Duodenal mucosa (tissue), 2 donors: Measurements from ENCODE around the gene HMG20A.

Experiments used
- H3K27ac ChIP-seq: one replicate; pipeline ENCODE4 v1.7.0; 2013; ENCODE audit warnings: low read depth, low read length
- H3K27me3 ChIP-seq, 2 donors: one replicate each; pipeline ENCODE4 v1.7.0; 2013; ENCODE audit warnings: low read length in 2 of 2, control low read depth in 1 of 2; ENCODE audit not compliant: insufficient read depth in 2 of 2, control insufficient read depth in 1 of 2
- H3K36me3 ChIP-seq, 2 donors: one replicate each; pipeline ENCODE4 v1.7.0; 2013; ENCODE audit warnings: low read length in 2 of 2, control low read depth in 1 of 2; ENCODE audit not compliant: insufficient read depth in 2 of 2, control insufficient read depth in 1 of 2
- H3K4me1 ChIP-seq, 2 donors: one replicate each; pipeline ENCODE4 v1.7.0; 2013; ENCODE audit warnings: low read length in 2 of 2, control low read depth in 1 of 2; ENCODE audit not compliant: insufficient read depth in 2 of 2, control insufficient read depth in 1 of 2
- H3K4me3 ChIP-seq, 2 donors: one replicate each; pipeline ENCODE4 v1.7.0; 2013; ENCODE audit warnings: low read length in 2 of 2, low read depth in 1 of 2
- H3K9ac ChIP-seq, 2 donors: one replicate each; pipeline ENCODE4 v1.7.0; 2013; ENCODE audit warnings: low read length in 2 of 2, low read depth in 1 of 2
- H3K9me3 ChIP-seq, 2 donors: one replicate each; pipeline ENCODE4 v1.7.0; 2013; ENCODE audit warnings: low read length in 2 of 2, control low read depth in 1 of 2; ENCODE audit not compliant: control insufficient read depth in 1 of 2

The HMG20A gene

DNA sequence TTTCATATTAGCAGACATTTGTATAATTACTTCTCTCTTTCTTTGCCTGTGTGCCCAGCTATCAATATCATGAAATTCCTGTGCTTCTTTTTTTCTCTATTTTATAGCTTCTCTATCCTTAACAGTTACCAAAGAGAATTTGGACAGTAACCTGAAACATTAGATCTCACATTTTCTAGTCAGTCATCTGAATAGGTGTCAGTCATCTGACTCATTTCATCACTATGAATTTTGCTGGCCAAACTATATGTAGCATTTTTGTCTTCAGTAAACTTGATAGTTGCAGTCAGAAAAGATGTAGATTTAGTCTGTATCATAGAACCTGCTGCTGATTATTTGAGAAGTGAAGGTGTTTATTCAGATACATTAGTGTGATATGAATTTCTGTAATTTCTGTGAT, 52.6 kb downstream of the HMG20A start:
- no peaks in the 10 kb centered on the region for H3K4me1 ChIP-seq
- H3K27me3 ChIP-seq = no peaks in the 10 kb centered on the region
- no peak overlapping the region for H3K9ac ChIP-seq
- H3K27ac ChIP-seq = no peak overlapping the region
- H3K4me3 ChIP-seq = no peak overlapping the region
- no peaks in the 10 kb centered on the region for H3K9me3 ChIP-seq
- peaks cover 41 to 59% of the 10 kb centered on the region in 2 donors for H3K36me3 ChIP-seq

DNA sequence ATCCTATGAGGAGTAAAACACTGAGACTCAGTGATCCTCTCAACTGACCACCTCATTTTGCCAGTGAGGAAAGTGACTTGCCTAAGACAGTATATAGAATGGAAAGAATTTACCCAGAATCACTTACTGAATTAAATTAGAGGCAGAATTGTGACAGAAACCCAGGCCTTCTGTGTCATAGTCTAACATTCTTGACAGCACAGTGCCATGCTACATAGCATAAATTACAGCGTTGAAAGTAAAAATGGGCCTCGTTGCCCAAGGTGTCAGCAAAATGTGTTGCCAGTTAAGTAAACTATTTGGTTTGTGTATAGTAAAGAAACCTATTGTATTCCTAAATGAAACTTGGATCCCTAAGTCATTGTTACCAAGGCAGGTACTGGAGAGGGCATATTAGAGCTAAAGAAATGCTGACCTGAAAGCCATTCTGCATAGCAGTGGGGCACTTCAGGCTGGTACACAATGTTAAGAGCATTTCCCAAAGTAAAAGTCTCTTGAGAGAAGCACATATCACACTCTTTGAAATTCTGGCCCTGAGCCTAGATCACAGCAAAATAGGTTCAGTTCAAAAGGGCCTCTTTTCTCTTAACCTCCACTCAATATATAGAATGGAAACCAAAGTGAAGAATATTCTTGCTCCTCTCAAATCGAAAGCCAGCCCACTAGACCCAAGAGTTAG, 53.8 kb downstream of the HMG20A start:
- no peak overlapping the region for H3K27ac ChIP-seq

DNA sequence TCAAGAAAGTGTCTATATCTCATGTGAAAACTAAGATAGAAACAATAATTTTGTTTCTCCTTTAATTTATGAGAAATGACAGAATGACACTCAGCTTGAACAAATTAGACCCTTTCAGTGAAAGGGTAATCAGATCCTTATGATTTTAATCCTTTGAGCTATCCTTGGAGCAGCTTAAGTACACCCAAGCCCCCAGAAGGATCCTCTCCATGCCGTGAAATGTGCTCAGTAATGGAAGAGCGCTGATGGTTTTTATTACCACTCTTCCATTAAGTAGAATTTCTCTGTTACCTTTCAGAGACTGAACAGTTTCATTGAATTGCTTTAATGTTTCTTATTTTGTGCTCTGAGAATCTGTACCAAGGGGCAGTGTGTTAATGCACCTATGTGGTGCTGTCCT, 54.3 kb downstream of the HMG20A start:
- Histone ChIP-seq H3K27me3 (no peaks in the 10 kb centered on the region), H3K9me3 (no peaks in the 10 kb centered on the region), H3K4me3 (no peak overlapping the region), H3K4me1 (no peaks in the 10 kb centered on the region), H3K36me3 (peaks cover 49 to 54% of the 10 kb centered on the region in 2 donors), H3K9ac (no peak overlapping the region), H3K27ac (no peak overlapping the region)

More for the DNA sequence above, 53.8 kb downstream of the HMG20A start:
- Histone ChIP-seq H3K9ac (no peak overlapping the region), H3K4me3 (no peak overlapping the region), H3K27me3 (no peaks in the 10 kb centered on the region), H3K9me3 (no peaks in the 10 kb centered on the region), H3K36me3 (peaks cover 49 to 54% of the 10 kb centered on the region in 2 donors), H3K4me1 (no peaks in the 10 kb centered on the region)

DNA sequence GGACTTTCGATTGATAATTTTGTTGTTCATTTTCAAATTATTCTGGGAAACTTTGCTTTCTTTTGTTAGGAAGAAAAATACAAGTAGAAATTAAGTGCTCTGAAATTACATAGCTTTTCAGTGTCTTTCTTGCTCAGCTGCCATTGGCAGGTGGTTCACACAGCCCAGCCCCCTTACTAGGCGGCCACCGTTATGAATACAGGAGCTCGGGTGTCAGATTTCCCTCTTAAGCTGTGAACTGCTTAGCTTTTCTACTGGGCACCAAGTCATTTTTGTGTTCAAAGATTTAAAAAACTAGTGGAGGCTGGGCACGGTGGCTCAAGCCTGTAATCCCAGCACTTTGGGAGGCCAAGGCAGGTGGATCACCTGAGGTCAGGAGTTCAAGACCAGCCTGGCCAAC, 55.2 kb downstream of the HMG20A start:
- H3K4me1 ChIP-seq = no peaks in the 10 kb centered on the region
- no peaks in the 10 kb centered on the region for H3K27me3 ChIP-seq
- peaks cover 49 to 54% of the 10 kb centered on the region in 2 donors for H3K36me3 ChIP-seq
- H3K27ac ChIP-seq = no peak overlapping the region
- no peak overlapping the region for H3K9ac ChIP-seq
- H3K4me3 ChIP-seq = no peak overlapping the region
- H3K9me3 ChIP-seq = no peaks in the 10 kb centered on the region

DNA sequence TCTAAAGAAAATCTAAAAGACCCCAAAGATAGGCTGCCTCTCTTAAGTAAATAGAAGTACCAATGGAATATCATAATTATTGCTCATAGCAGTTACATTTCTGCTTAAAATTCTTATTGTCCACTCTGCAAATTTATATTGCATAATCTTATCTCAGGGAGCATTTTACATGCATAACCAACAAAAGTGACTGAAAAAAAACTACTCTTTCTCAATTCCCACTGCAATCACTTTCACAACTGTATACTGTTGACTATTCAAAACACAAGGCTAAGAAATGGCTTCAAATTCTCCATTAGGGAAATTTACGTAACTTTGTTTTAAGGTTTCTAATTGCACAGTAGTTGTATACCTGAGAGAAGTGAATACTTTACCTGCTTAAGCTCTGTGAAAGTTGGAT, 56.3 kb downstream of the HMG20A start:
- H3K27me3 ChIP-seq = no peaks in the 10 kb centered on the region
- H3K36me3 ChIP-seq = peaks cover 43 to 48% of the 10 kb centered on the region in 2 donors
- no peak overlapping the region for H3K27ac ChIP-seq
- H3K9me3 ChIP-seq = no peaks in the 10 kb centered on the region
- no peaks in the 10 kb centered on the region for H3K4me1 ChIP-seq
- H3K9ac ChIP-seq = no peak overlapping the region
- no peak overlapping the region for H3K4me3 ChIP-seq

DNA sequence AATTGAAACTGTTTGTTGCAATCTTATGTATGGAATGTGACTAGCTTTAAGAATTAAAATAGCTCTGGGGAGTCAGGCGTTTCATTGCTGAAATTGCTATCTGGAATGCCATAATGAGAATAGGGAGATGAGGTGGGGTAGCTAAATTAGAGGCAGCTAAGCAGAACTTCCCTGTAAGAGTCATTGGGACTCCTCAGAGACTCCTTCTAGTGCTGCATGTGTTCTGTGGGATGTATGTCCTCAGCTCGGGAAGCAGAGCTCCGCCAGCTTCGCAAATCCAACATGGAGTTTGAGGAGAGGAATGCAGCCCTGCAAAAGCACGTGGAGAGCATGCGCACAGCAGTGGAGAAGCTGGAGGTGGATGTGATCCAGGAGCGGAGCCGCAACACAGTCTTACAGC, 57.4 kb downstream of the HMG20A start:
- no peak overlapping the region for H3K4me3 ChIP-seq
- H3K9me3 ChIP-seq = no peaks in the 10 kb centered on the region
- peaks cover 37 to 42% of the 10 kb centered on the region in 2 donors for H3K36me3 ChIP-seq
- no peak overlapping the region for H3K9ac ChIP-seq
- H3K4me1 ChIP-seq = peaks cover 0 to under 1% of the 10 kb centered on the region in 2 donors
- H3K27ac ChIP-seq = no peak overlapping the region
- H3K27me3 ChIP-seq = no peaks in the 10 kb centered on the region

DNA sequence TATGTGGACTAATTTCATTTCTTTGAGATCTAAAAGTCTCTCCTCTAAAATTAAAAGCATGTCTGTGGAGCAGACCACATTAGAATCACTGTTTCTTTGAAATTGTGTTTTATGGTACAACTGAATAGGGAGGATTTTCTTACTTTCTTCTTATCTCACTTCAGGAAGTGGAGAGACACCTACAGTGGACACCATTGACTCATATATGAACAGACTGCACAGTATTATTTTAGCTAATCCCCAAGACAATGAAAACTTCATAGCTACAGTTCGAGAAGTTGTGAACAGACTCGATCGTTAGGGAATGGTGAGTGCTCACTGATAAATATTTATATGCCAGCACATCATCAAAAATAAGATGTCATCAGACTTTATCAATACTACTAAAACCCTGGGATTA, 58.3 kb downstream of the HMG20A start:
- Histone ChIP-seq H3K36me3 (peaks cover 37 to 48% of the 10 kb centered on the region in 2 donors), H3K9ac (no peak overlapping the region), H3K4me1 (peaks cover 0 to 6% of the 10 kb centered on the region in 2 donors), H3K9me3 (no peaks in the 10 kb centered on the region), H3K4me3 (no peak overlapping the region), H3K27me3 (no peaks in the 10 kb centered on the region), H3K27ac (no peak overlapping the region)

DNA sequence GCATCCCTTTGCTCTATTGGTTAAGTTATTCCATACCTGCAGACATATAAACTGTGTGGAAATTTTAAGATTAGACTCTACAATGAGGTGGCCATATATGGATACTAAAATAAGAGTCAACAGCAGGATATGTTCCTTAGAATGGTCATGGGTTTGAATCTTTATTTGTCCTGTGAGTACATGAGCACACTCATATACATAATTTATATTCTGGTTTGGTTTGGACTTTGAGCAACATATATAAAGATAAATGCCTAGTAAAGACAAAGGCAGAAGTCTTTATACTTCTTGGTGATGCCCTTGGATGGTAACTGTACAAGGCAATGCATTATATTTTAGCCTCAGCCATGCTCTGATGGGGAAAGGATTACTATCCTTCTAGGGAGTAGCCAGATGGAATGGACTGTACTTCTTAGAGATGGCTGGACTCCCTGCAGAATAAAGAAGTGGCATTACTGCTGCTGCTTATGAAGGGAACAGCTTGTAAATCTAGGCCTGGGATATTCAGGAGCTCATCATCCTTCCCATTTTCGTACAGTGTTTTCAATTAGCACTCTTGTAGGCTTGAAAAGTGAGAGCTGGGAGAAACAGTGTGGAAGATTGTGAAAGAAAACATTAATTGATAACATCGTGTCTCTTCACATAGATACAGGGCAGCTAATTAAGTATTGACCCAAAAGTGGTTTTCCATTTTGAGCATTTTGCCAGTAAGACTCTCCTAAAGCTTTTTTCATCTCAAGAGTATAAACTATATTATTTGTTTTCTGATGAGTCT, 60.4 kb downstream of the HMG20A start:
- Histone ChIP-seq H3K9me3 (no peaks in the 10 kb centered on the region), H3K27me3 (no peaks in the 10 kb centered on the region), H3K9ac (no peak overlapping the region), H3K4me3 (no peak overlapping the region), H3K4me1 (peaks cover 0 to 6% of the 10 kb centered on the region in 2 donors), H3K36me3 (peaks cover 19 to 48% of the 10 kb centered on the region in 2 donors), H3K27ac (no peak overlapping the region)

DNA sequence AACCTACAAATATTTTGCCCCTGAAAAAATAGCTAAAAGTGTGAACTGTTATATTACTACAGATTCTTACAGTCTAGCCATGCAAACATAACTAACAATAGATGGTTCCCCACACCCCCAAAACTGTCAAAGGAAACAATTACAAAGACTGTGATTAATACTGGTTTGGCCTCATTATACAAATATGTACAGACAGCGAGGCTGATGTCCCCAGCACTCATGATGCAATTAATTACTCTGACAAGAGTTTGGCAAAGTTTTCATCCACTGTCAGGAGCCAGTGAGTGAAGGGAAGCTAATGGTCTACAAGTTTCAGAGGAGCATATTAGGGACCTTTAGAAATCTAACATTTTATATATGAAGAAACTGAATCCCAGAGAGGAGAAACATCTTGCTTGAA, 61.0 kb downstream of the HMG20A start:
- no peak overlapping the region for H3K9ac ChIP-seq
- H3K9me3 ChIP-seq = no peaks in the 10 kb centered on the region
- H3K27ac ChIP-seq = no peak overlapping the region
- peaks cover 20 to 51% of the 10 kb centered on the region in 2 donors for H3K36me3 ChIP-seq
- H3K4me3 ChIP-seq = no peak overlapping the region
- H3K27me3 ChIP-seq = no peaks in the 10 kb centered on the region
- H3K4me1 ChIP-seq = peaks cover 0 to 6% of the 10 kb centered on the region in 2 donors

DNA sequence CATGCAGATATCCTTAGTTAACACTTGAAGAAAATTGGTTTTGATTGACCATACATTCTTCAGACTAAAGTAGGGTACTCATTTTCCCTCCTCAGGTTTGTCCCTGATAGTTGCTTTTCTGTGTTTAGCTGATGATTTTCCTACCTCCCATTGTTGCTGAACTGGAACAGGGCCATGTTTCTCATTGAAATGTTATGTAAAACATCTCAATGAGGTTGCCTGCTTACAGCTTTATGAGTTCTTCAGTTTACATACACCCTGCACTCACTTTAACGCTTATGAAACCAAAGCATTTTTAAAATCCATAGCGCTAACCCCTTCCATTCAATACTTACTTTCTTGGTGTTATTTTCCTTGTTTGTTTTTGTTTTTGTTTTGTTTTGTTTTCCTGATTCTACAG, 61.9 kb downstream of the HMG20A start:
- Histone ChIP-seq H3K9ac (no peak overlapping the region), H3K27me3 (no peaks in the 10 kb centered on the region), H3K9me3 (no peaks in the 10 kb centered on the region), H3K4me3 (no peak overlapping the region), H3K27ac (no peak overlapping the region), H3K36me3 (peaks cover 26 to 45% of the 10 kb centered on the region in 2 donors), H3K4me1 (peaks cover 0 to 6% of the 10 kb centered on the region in 2 donors)
